Adipocyte (in vitro differentiated cells): ENCODE results near the gene FIG4.
"Not testable (repeated sequence)": the region's sequence is repeated elsewhere in the genome, so short reads cannot be mapped to it uniquely, and the experiment has no call there.

ENCODE experiments used
- DNase-seq: peaks from one replicate; pipeline ENCODE4 v3.0.0-alpha.2; 2015; ENCODE audit warnings: low read depth
- H3K27me3 ChIP-seq: replicated peaks from 2 replicates; pipeline ENCODE4 v1.7.0; 2013; ENCODE audit warnings: mild to moderate bottlenecking, low read length, moderate library complexity; ENCODE audit not compliant: control insufficient read depth, insufficient read depth
- H3K36me3 ChIP-seq: 2 replicates; pipeline ENCODE4 v1.7.0; 2013; ENCODE audit warnings: low read length, mild to moderate bottlenecking, moderate library complexity; ENCODE audit not compliant: control insufficient read depth, insufficient read depth, severe bottlenecking
- H3K4me1 ChIP-seq: 2 replicates; pipeline ENCODE4 v1.7.0; 2013; ENCODE audit warnings: mild to moderate bottlenecking, low read length, moderate library complexity; ENCODE audit not compliant: control insufficient read depth, insufficient read depth
- H3K4me3 ChIP-seq: 2 replicates; pipeline ENCODE4 v1.7.0; 2013; ENCODE audit warnings: mild to moderate bottlenecking, low read length, moderate library complexity
- H3K9ac ChIP-seq: 2 replicates; pipeline ENCODE4 v1.7.0; 2013; ENCODE audit warnings: mild to moderate bottlenecking, low read length, moderate library complexity
- H3K9me3 ChIP-seq: 2 replicates; pipeline ENCODE4 v1.7.0; 2013; ENCODE audit warnings: mild to moderate bottlenecking, low read length, moderate library complexity; ENCODE audit not compliant: control insufficient read depth

Gene FIG4

GRCh38 chr6:109725250-109725649 lies 34.2 kb downstream of the FIG4 start:
- not testable (repeated sequence) for H3K9ac ChIP-seq, H3K4me1 ChIP-seq, H3K36me3 ChIP-seq, DNase-seq, H3K27me3 ChIP-seq, H3K4me3 ChIP-seq, H3K9me3 ChIP-seq

- no peaks in the 10 kb centered on the region for H3K9me3 ChIP-seq
- DNase-seq: no peak
- peaks cover 17% of the 10 kb centered on the region for H3K36me3 ChIP-seq
- H3K27me3 ChIP-seq: no peaks in the 10 kb centered on the region
- H3K4me3 ChIP-seq: no peak overlapping the region
- no peak overlapping the region for H3K9ac ChIP-seq
- H3K4me1 ChIP-seq: peaks cover 5% of the 10 kb centered on the region
Measured at GRCh38 chr6:109736273-109737025, 45.4 kb downstream of the FIG4 start.

GRCh38 chr6:109738255-109738654 lies 47.2 kb downstream of the FIG4 start:
- H3K36me3 ChIP-seq: peaks cover 17% of the 10 kb centered on the region
- H3K27me3 ChIP-seq: no peaks in the 10 kb centered on the region
- peaks cover 5% of the 10 kb centered on the region for H3K4me1 ChIP-seq
- H3K9me3 ChIP-seq: no peaks in the 10 kb centered on the region
- H3K4me3 ChIP-seq: no peak overlapping the region
- DNase-seq: peak; percentile 65
- no peak overlapping the region for H3K9ac ChIP-seq

GRCh38 chr6:109738667-109739066 lies 47.6 kb downstream of the FIG4 start:
- DNase-seq: no peak
- Histone ChIP-seq H3K4me1 (peaks cover 8% of the 10 kb centered on the region), H3K27me3 (no peaks in the 10 kb centered on the region), H3K36me3 (peaks cover 17% of the 10 kb centered on the region), H3K9ac (no peak overlapping the region), H3K9me3 (no peaks in the 10 kb centered on the region), H3K4me3 (no peak overlapping the region)

- H3K4me1 ChIP-seq: peaks cover 14% of the 10 kb centered on the region
- DNase-seq: no peak
- peaks cover 15% of the 10 kb centered on the region for H3K36me3 ChIP-seq
- no peaks in the 10 kb centered on the region for H3K9me3 ChIP-seq
- H3K27me3 ChIP-seq: no peaks in the 10 kb centered on the region
- H3K4me3 ChIP-seq: no peak overlapping the region
- H3K9ac ChIP-seq: no peak overlapping the region
Measured at GRCh38 chr6:109739686-109740085, 48.6 kb downstream of the FIG4 start.

- Histone ChIP-seq H3K27me3 (no peaks in the 10 kb centered on the region), H3K4me3 (no peak overlapping the region), H3K4me1 (peaks cover 14% of the 10 kb centered on the region), H3K9me3 (no peaks in the 10 kb centered on the region), H3K9ac (no peak overlapping the region), H3K36me3 (peaks cover 7% of the 10 kb centered on the region)
- DNase-seq: no peak
Measured at GRCh38 chr6:109740787-109741186, 49.7 kb downstream of the FIG4 start.

GRCh38 chr6:109743739-109744138 lies 52.6 kb downstream of the FIG4 start:
- H3K27me3 ChIP-seq: no peaks in the 10 kb centered on the region
- DNase-seq: peak; percentile 66
- H3K4me1 ChIP-seq: peaks cover 10% of the 10 kb centered on the region
- no peak overlapping the region for H3K4me3 ChIP-seq
- no peaks in the 10 kb centered on the region for H3K36me3 ChIP-seq
- no peaks in the 10 kb centered on the region for H3K9me3 ChIP-seq
- H3K9ac ChIP-seq: no peak overlapping the region

- DNase-seq, H3K4me1 ChIP-seq, H3K36me3 ChIP-seq, H3K27me3 ChIP-seq, H3K9ac ChIP-seq, H3K9me3 ChIP-seq, H3K4me3 ChIP-seq: not testable (repeated sequence)
Measured at GRCh38 chr6:109744779-109745178, 53.7 kb downstream of the FIG4 start.

- no peak for DNase-seq
- Histone ChIP-seq H3K4me3 (no peak overlapping the region), H3K9me3 (no peaks in the 10 kb centered on the region), H3K27me3 (no peaks in the 10 kb centered on the region), H3K9ac (no peak overlapping the region), H3K4me1 (peaks cover 9% of the 10 kb centered on the region), H3K36me3 (no peaks in the 10 kb centered on the region)
Measured at GRCh38 chr6:109747221-109747620, 56.1 kb downstream of the FIG4 start.

GRCh38 chr6:109759098-109759955 lies 68.2 kb downstream of the FIG4 start:
- Histone ChIP-seq H3K9ac (no peak overlapping the region), H3K4me1 (no peaks in the 10 kb centered on the region), H3K27me3 (no peaks in the 10 kb centered on the region), H3K9me3 (no peaks in the 10 kb centered on the region), H3K4me3 (no peak overlapping the region), H3K36me3 (no peaks in the 10 kb centered on the region)
- no peak for DNase-seq

- Histone ChIP-seq H3K9me3 (no peaks in the 10 kb centered on the region), H3K9ac (no peak overlapping the region), H3K4me3 (no peak overlapping the region), H3K36me3 (no peaks in the 10 kb centered on the region), H3K4me1 (no peaks in the 10 kb centered on the region), H3K27me3 (no peaks in the 10 kb centered on the region)
- no peak for DNase-seq
Measured at GRCh38 chr6:109760208-109760607, 69.1 kb downstream of the FIG4 start.
